Measurements from ENCODE around the gene MARVELD1. TPM values are rescaled to one million over a fixed set of nuclear protein-coding genes. Genes with fewer than 3 reads are reported as not detected.

MARVELD1 gene
- total RNA-seq, 1 experiment from 2014 or later = 17.6 TPM

DNA sequence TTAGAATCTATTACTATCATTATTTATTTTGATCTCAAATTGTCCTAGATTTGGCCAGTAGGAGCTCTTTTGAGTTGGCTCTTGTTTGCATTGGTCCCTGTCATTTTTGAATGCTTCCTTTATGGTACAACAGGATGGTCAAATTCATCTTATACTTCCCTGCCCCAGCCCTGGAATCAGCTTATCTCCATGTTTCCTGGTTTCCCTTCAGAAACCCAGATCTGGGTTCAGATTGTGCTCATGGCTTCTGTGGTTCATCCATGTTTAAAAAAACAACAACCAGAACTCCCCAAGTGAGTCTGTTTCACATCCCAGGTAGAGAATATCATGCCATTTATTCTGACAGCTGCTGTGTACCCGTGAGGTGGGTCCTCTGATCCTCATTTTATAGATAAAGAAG is 34.0 kb downstream of the MARVELD1 start:
- Histone ChIP-seq H3K9ac (ENCODE audit: low read length) (no peak overlapping the region), H3K79me2 (ENCODE audit: low read length) (peaks cover 6% of the 10 kb centered on the region; the same call in 1 of the 2 replicates), H3K9me2 (replicated peaks; ENCODE audit: low read length) (no peaks in the 10 kb centered on the region), H3K27me3 (ENCODE audit: low read length) (no peaks in the 10 kb centered on the region), H3K9me3 (ENCODE audit: low read length) (no peaks in the 10 kb centered on the region), H4K20me1 (ENCODE audit: low read length) (no peaks in the 10 kb centered on the region), H3K4me2 (ENCODE audit: low read length) (no peak overlapping the region), H3K4me3 (ENCODE audit: low read length) (no peak overlapping the region), H3K27ac (ENCODE audit: low read length) (no peak overlapping the region), H3K36me3 (ENCODE audit: low read depth, low read length) (peaks cover 36% of the 10 kb centered on the region), H2AFZ (ENCODE audit: low read length) (no peak overlapping the region), H3K4me1 (ENCODE audit: insufficient read depth, low read length) (no peaks in the 10 kb centered on the region), H3F3A (ENCODE audit: low read length, unreplicated experiment) (no peaks in the 10 kb centered on the region)
- TF ChIP-seq CTCF (conservative IDR thresholded peaks at IDR 0.05; ENCODE audit: low read depth, low read length) = no peak
- no peak for TF ChIP-seq EZH2 (IDR thresholded peaks at IDR 0.05; ENCODE audit: low read length, unreplicated experiment)
- no peak for TF ChIP-seq EZH2phosphoT487 (IDR thresholded peaks at IDR 0.05; ENCODE audit: borderline replicate concordance, low read length)
- CTCF ChIA-PET = no interaction called here
- DNase-seq (no peak), ATAC-seq (no peak)
- POLR2A ChIA-PET (ENCODE audit: unreplicated experiment) = no interaction called here
- intact Hi-C loops (cut with micrococcal nuclease) = no loop called here
- no TSS peak for BruUV-seq (replicated peaks)

DNA sequence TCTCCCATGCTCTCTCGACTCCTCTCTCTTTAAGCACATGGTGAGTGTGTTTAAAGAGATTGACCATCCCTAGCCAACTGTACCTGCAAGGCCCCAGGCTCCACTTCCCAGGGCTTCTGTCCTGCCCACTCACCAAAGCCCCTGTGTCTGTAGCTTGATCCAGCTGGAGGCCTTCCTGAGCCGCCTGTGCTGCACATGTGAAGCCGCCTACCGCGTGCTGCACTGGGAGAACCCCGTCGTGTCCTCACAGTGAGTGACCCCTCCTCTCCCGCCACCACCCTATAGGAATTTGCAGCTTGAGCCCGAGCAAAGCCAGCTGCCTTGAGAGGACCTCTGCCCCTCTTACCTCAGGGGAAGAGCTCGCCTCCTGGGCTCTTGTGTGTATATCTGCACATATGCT is 34.6 kb downstream of the MARVELD1 start:
- no peak for DNase-seq
- H3K36me3 ChIP-seq (ENCODE audit: low read depth, low read length) = peaks cover 36% of the 10 kb centered on the region
- no peak overlapping the region for H3K4me2 ChIP-seq (ENCODE audit: low read length)
- H3K9ac ChIP-seq (ENCODE audit: low read length) = no peak overlapping the region
- intact Hi-C loops (cut with micrococcal nuclease) = no loop called here
- H3K27ac ChIP-seq (ENCODE audit: low read length) = no peak overlapping the region
- H4K20me1 ChIP-seq (ENCODE audit: low read length) = no peaks in the 10 kb centered on the region
- CTCF ChIA-PET = no interaction called here
- no peaks in the 10 kb centered on the region for H3F3A ChIP-seq (ENCODE audit: low read length, unreplicated experiment)
- no peaks in the 10 kb centered on the region for H3K9me2 ChIP-seq (replicated peaks; ENCODE audit: low read length)
- no peak overlapping the region for H3K4me3 ChIP-seq (ENCODE audit: low read length)
- ATAC-seq = no peak
- POLR2A ChIA-PET (ENCODE audit: unreplicated experiment) = no interaction called here
- BruUV-seq (replicated peaks) = no TSS peak
- no peaks in the 10 kb centered on the region for H3K9me3 ChIP-seq (ENCODE audit: low read length)
- no peak overlapping the region for H2AFZ ChIP-seq (ENCODE audit: low read length)
- TF ChIP-seq EZH2 (IDR thresholded peaks at IDR 0.05; ENCODE audit: low read length, unreplicated experiment) (no peak), CTCF (conservative IDR thresholded peaks at IDR 0.05; ENCODE audit: low read depth, low read length) (no peak), EZH2phosphoT487 (IDR thresholded peaks at IDR 0.05; ENCODE audit: borderline replicate concordance, low read length) (no peak)
- no peaks in the 10 kb centered on the region for H3K27me3 ChIP-seq (ENCODE audit: low read length)
- H3K79me2 ChIP-seq (ENCODE audit: low read length) = peaks cover 6% of the 10 kb centered on the region; the same call in 1 of the 2 replicates
- H3K4me1 ChIP-seq (ENCODE audit: insufficient read depth, low read length) = no peaks in the 10 kb centered on the region

DNA sequence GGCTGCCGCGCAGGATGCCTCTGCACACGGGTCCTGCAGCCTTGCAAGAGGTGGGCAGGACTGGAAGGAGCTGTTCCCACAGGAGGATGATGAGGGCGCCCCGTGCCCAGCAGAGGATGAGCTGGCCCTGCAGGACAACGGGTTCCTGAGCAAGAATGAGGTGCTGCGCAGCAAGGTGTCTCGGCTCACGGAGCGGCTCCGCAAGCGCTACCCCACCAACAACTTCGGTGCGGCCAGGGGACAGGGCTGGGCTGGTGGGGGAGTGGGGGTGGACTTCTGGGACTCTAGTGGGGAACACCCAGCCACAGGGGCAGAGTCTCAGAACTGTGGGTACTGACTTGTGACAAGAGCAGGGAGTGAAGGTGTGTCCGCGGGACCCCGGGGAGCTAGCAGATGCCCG is 39.4 kb downstream of the MARVELD1 start:
- POLR2A ChIA-PET (ENCODE audit: unreplicated experiment) = no interaction called here
- H3K36me3 ChIP-seq (ENCODE audit: low read depth, low read length) = peaks cover 31% of the 10 kb centered on the region
- no peak overlapping the region for H2AFZ ChIP-seq (ENCODE audit: low read length)
- no peaks in the 10 kb centered on the region for H3K9me2 ChIP-seq (replicated peaks; ENCODE audit: low read length)
- no peak overlapping the region for H3K4me3 ChIP-seq (ENCODE audit: low read length)
- intact Hi-C loops (cut with micrococcal nuclease) = no loop called here
- H3K79me2 ChIP-seq (ENCODE audit: low read length) = no peaks in the 10 kb centered on the region
- H4K20me1 ChIP-seq (ENCODE audit: low read length) = no peaks in the 10 kb centered on the region
- no peaks in the 10 kb centered on the region for H3K9me3 ChIP-seq (ENCODE audit: low read length)
- H3K27ac ChIP-seq (ENCODE audit: low read length) = no peak overlapping the region
- TF ChIP-seq EZH2phosphoT487 (IDR thresholded peaks at IDR 0.05; ENCODE audit: borderline replicate concordance, low read length) (no peak), CTCF (conservative IDR thresholded peaks at IDR 0.05; ENCODE audit: low read depth, low read length) (no peak), EZH2 (IDR thresholded peaks at IDR 0.05; ENCODE audit: low read length, unreplicated experiment) (no peak)
- BruUV-seq (replicated peaks) = no TSS peak
- DNase-seq (no peak), ATAC-seq (no peak)
- no peaks in the 10 kb centered on the region for H3K4me1 ChIP-seq (ENCODE audit: insufficient read depth, low read length)
- CTCF ChIA-PET = interaction anchor here (0.7 kb wide), 1 partner anchor 39 kb away, joined by 4 read pairs; no protein-coding TSS in a partner anchor
- H3K9ac ChIP-seq (ENCODE audit: low read length) = no peak overlapping the region
- no peak overlapping the region for H3K4me2 ChIP-seq (ENCODE audit: low read length)
- no peaks in the 10 kb centered on the region for H3K27me3 ChIP-seq (ENCODE audit: low read length)
- H3F3A ChIP-seq (ENCODE audit: low read length, unreplicated experiment) = no peaks in the 10 kb centered on the region

All from PC-3 (cell line).